Tibial nerve (tissue), 4 donors: ENCODE results near the gene KDM4B. TPM values are rescaled to one million over a fixed set of nuclear protein-coding genes. Genes with fewer than 3 reads are reported as not detected.

Experiments used
- DNase-seq, 2 donors: peaks; one replicate each; pipeline ENCODE4 v3.0.0-alpha.2; 2019; ENCODE audit warnings: low spot score in 2 of 2
- H3K27ac ChIP-seq, 4 donors: fragments of 200-600 bp; sonication (generic) in 3 of 4; one replicate each; pipeline ENCODE4 v1.5.1; 2017 to 2019; ENCODE audit warnings: mild to moderate bottlenecking in 1 of 4
- H3K27me3 ChIP-seq, 2 donors: fragments of 200-600 bp; sonication (generic) in 1 of 2; one replicate each; pipeline versions ENCODE4 v1.5.1 to v1.6.0; 2017 to 2019
- H3K36me3 ChIP-seq, 3 donors: fragments of 200-600 bp; sonication (generic); one replicate each; pipeline ENCODE4 v1.5.1; 2018 to 2019
- H3K4me1 ChIP-seq, 4 donors: fragments of 200-600 bp; sonication (generic) in 3 of 4; one replicate each; pipeline ENCODE4 v1.5.1; 2017 to 2019
- H3K4me3 ChIP-seq, 4 donors: fragments of 200-600 bp; sonication (generic) in 3 of 4; one replicate each; pipeline ENCODE4 v1.5.1; 2017 to 2019; ENCODE audit warnings: mild to moderate bottlenecking in 1 of 4, moderate library complexity in 1 of 4
- H3K9me3 ChIP-seq, 4 donors: fragments of 200-600 bp; sonication (generic) in 3 of 4; one replicate each; pipeline ENCODE4 v1.5.1; 2017 to 2019
- EP300 ChIP-seq, 2 donors: sonication (generic); formaldehyde crosslinking; IDR thresholded peaks; one replicate each; pipeline ENCODE4 v1.6.1; 2017; ENCODE audit warnings: antibody characterized with exemption in 2 of 2, mild to moderate bottlenecking in 1 of 2
- POLR2A ChIP-seq, 2 donors: fragments of 450-650 bp; IDR thresholded peaks; one replicate each; pipeline ENCODE4 v1.6.1; 2017; ENCODE audit warnings: antibody characterized with exemption in 2 of 2, mild to moderate bottlenecking in 2 of 2, moderate library complexity in 2 of 2
- WGBS, 2 donors: methylation state at CpG; one replicate each; pipeline ENCODE4 v1.1.5; 2018; 5-methylcytosine and 5-hydroxymethylcytosine counted together
- total RNA-seq, 4 donors: library from RNA; depleted of rRNA; stranded (reverse); fragments of >200 nt; gene quantifications; one replicate each; pipeline ENCODE4 v1.1.0, GENCODE V29; 2016
- TF ChIP-seq, protein P1 (sequence below), 5 experiments: fragments of 200-600 bp in 3 of 5; fragments of 450-650 bp in 2 of 5; sonication (generic) in 3 of 5; IDR thresholded peaks; one replicate each; pipeline ENCODE4 v1.5.1; 2016 to 2019; ENCODE audit warnings: antibody characterized with exemption in 5 of 5, mild to moderate bottlenecking in 3 of 5, moderate library complexity in 2 of 5

KDM4B gene
- total RNA-seq, 4 donors from 2014 or later: 37.8 to 72.4 (median 57.2) TPM

DNA sequence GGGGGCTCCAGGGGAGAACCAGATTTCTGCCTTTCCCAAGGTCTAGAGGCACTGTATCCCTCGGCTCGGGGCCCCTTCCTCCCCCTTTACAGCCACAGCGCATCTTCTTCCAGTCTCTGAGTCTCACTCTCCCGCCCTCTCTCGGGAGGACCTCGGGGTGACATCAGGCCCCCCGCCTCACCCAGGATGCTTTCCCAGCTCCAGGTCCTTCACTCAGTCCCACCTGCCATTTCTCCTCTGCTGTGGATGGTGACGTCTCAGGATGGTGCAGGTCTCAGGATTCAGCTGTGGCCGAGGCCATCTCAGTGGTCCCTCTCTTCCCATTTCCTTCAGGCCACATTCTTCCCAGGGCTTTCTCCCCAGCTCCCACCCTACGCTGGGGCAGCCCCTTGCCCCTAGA lies 13.6 kb upstream of the KDM4B start:
- Histone ChIP-seq H3K9me3 (no peaks in the 10 kb centered on the region), H3K27ac (no peak overlapping the region), H3K4me1 (no peaks in the 10 kb centered on the region), H3K27me3 (no peaks in the 10 kb centered on the region), H3K4me3 (no peak overlapping the region), H3K36me3 (peaks cover 0 to 8% (median 0%) of the 10 kb centered on the region in 3 donors)
- WGBS, 2 donors: 93 to 95% methylated on average over 10 of the region's 10 CpGs
- DNase-seq: no peak
- TF ChIP-seq EP300 (IDR thresholded peaks at IDR 0.05) (no peak), POLR2A (IDR thresholded peaks at IDR 0.05) (no peak)
- TF ChIP-seq, protein P1, sequence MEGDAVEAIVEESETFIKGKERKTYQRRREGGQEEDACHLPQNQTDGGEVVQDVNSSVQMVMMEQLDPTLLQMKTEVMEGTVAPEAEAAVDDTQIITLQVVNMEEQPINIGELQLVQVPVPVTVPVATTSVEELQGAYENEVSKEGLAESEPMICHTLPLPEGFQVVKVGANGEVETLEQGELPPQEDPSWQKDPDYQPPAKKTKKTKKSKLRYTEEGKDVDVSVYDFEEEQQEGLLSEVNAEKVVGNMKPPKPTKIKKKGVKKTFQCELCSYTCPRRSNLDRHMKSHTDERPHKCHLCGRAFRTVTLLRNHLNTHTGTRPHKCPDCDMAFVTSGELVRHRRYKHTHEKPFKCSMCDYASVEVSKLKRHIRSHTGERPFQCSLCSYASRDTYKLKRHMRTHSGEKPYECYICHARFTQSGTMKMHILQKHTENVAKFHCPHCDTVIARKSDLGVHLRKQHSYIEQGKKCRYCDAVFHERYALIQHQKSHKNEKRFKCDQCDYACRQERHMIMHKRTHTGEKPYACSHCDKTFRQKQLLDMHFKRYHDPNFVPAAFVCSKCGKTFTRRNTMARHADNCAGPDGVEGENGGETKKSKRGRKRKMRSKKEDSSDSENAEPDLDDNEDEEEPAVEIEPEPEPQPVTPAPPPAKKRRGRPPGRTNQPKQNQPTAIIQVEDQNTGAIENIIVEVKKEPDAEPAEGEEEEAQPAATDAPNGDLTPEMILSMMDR (IDR thresholded peaks at IDR 0.05): no peak

DNA sequence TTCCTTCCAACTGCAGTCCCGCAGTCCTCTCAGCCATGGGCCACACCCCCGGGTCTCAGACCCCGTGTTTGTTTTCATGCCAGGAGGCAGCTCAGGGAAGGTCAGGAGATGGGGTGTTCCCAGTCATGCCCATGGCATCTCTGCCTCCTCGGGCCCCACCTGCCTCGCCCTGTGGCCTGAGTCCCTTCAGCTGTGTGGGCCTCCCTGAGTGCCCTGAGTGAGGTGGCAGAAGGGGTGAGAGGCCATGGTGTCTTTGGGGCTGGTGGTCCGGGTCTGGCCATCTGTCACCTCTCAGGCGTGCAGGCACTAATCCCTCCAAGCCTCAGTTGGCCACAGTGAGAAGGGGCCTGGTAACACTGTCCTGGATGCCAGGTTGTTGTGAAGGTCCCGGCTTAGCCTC lies 10.9 kb upstream of the KDM4B start:
- TF ChIP-seq EP300 (IDR thresholded peaks at IDR 0.05) (no peak), POLR2A (IDR thresholded peaks at IDR 0.05) (no peak)
- TF ChIP-seq, protein P1 (IDR thresholded peaks at IDR 0.05): no peak
- no peaks in the 10 kb centered on the region for H3K9me3 ChIP-seq
- H3K4me3 ChIP-seq: no peak overlapping the region
- WGBS, 2 donors: 91% methylated on average over 7 to 8 of the region's 8 CpGs
- H3K36me3 ChIP-seq: peaks cover 0 to 8% (median 0%) of the 10 kb centered on the region in 3 donors
- H3K4me1 ChIP-seq: no peaks in the 10 kb centered on the region
- no peaks in the 10 kb centered on the region for H3K27me3 ChIP-seq
- DNase-seq: no peak
- no peak overlapping the region for H3K27ac ChIP-seq

DNA sequence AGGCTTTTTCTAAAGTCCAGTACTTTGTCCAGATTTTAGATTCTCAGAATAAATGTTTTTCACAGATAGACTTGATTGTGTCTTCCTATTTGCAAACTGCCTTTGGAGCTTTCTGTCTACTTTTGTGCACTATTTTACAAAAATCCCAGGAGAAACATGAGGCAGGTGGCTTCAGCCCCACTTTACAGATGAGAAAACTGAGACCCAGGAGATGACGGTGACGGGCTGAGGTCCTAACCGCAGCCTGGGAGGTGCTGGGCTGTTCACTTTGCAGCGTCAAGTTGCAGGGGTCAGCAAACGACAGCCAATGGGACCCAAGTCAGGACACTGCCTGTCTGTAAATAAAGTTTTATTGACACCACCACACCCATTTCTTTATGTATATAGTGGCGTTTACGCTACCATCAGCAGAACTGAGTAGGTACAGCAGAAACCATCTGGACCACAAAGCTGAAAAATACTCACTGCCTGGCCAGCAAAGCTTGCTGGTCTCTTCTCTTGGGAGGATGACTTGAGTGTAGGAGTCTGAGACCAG lies 6.8 kb upstream of the KDM4B start:
- TF ChIP-seq, protein P1 (IDR thresholded peaks at IDR 0.05): no peak
- no peak for TF ChIP-seq POLR2A (IDR thresholded peaks at IDR 0.05)
- no peak for TF ChIP-seq EP300 (IDR thresholded peaks at IDR 0.05)

DNA sequence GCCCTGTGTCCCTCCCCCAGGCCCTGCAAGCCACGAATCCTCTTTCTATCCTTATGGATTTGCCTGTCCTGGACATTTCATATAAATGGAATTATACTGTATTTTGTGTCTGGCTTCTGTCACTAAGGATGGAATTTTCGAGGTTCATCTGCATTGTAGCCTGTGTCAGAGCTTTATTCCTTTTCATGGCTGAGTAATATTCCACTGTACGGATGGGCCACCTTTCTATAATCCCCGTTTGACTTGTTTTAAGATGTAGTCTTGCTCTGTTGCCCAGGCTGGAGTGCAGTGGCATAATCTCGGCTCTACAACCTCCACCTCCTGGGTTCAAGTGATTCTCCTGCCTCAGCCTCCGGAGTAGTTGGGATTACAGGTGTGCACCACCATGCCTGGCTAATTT lies 3.9 kb upstream of the KDM4B start:
- no peak for DNase-seq
- 94 to 96% methylated on average over 6 of the region's 6 CpGs for WGBS, 2 donors
- TF ChIP-seq EP300 (IDR thresholded peaks at IDR 0.05) (no peak), POLR2A (IDR thresholded peaks at IDR 0.05) (no peak)
- TF ChIP-seq, protein P1 (IDR thresholded peaks at IDR 0.05): no peak

More for the DNA sequence above, 6.8 kb upstream of the KDM4B start:
- WGBS, 2 donors: 95 to 99% methylated on average over 7 of the region's 7 CpGs
- no peak overlapping the region for H3K4me3 ChIP-seq
- H3K4me1 ChIP-seq: no peaks in the 10 kb centered on the region
- no peaks in the 10 kb centered on the region for H3K27me3 ChIP-seq
- no peak overlapping the region for H3K27ac ChIP-seq
- no peak for DNase-seq
- H3K36me3 ChIP-seq: no peaks in the 10 kb centered on the region
- no peaks in the 10 kb centered on the region for H3K9me3 ChIP-seq

DNA sequence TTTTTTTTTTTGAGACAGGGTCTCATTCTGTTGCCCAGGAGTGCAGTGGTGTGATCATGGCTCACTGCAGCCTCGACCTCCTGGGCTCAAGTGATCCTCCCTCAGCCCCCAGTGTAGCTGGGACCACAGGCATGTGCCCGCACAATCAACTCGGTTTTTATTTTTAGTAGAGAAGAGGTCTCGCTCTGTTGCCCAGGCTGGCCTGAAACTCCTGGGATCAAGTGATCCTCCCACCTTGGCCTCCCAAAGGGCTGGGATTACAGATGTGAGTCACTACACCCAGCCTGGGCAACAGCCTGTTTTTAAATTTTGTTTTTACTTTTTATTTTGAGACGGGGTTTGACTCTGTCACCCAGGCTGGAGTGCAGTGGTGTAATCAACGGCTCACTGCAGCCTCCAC lies 2.3 kb upstream of the KDM4B start:
- Histone ChIP-seq H3K4me3 (no peak overlapping the region), H3K9me3 (no peaks in the 10 kb centered on the region), H3K36me3 (no peaks in the 10 kb centered on the region), H3K27me3 (no peaks in the 10 kb centered on the region), H3K4me1 (peaks cover 0 to 30% (median 17%) of the 10 kb centered on the region in 4 donors), H3K27ac (no peak overlapping the region)
- 73% methylated on average over 6 of the region's 6 CpGs for WGBS, 2 donors
- no peak for DNase-seq
- TF ChIP-seq EP300 (IDR thresholded peaks at IDR 0.05) (no peak), POLR2A (IDR thresholded peaks at IDR 0.05) (no peak)
- TF ChIP-seq, protein P1 (IDR thresholded peaks at IDR 0.05): no peak

More for the DNA sequence above, 3.9 kb upstream of the KDM4B start:
- Histone ChIP-seq H3K4me3 (no peak overlapping the region), H3K36me3 (no peaks in the 10 kb centered on the region), H3K27me3 (no peaks in the 10 kb centered on the region), H3K4me1 (peaks cover 0 to 15% (median 4%) of the 10 kb centered on the region in 4 donors), H3K9me3 (no peaks in the 10 kb centered on the region), H3K27ac (no peak overlapping the region)
